ENCODE measurements around the gene STIMATE. TPM values are rescaled to one million over a fixed set of nuclear protein-coding genes. Genes with fewer than 3 reads are reported as not detected.

Gene STIMATE
- total RNA-seq, 2 donors from 2014 or later, result 45.2 to 75.1 TPM

DNA sequence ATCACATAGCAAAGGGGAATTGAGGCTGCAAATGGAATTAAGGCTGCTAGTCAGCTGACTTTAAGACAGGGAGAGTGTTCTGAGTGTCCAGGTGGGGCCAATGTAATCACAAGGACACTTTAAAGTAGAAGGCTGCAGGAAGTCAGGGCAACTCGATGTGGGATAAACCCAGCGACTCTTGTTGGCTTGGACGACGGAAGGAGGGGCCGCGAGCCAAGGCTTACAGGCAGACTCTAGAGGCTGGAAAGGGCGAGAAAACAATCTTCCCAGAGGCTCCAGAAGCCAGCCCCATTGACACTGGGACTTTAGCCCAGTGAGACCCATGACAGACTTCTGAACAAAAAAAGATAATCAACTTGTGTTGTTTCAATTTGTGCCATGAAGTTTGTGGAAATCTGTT, 49.6 kb downstream of the STIMATE start:
- TF ChIP-seq, protein P1, sequence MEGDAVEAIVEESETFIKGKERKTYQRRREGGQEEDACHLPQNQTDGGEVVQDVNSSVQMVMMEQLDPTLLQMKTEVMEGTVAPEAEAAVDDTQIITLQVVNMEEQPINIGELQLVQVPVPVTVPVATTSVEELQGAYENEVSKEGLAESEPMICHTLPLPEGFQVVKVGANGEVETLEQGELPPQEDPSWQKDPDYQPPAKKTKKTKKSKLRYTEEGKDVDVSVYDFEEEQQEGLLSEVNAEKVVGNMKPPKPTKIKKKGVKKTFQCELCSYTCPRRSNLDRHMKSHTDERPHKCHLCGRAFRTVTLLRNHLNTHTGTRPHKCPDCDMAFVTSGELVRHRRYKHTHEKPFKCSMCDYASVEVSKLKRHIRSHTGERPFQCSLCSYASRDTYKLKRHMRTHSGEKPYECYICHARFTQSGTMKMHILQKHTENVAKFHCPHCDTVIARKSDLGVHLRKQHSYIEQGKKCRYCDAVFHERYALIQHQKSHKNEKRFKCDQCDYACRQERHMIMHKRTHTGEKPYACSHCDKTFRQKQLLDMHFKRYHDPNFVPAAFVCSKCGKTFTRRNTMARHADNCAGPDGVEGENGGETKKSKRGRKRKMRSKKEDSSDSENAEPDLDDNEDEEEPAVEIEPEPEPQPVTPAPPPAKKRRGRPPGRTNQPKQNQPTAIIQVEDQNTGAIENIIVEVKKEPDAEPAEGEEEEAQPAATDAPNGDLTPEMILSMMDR (IDR thresholded peaks at IDR 0.05), result no peak
- H3K4me3 ChIP-seq, result no peak overlapping the region
- H3K27ac ChIP-seq, result peak overlapping the region in 1 of 2 donors; percentile 32
- ATAC-seq (ENCODE audit: insufficient number of reproducible peaks, low FRiP score, low read depth), result no peak
- peaks cover 32% of the 10 kb centered on the region for H3K36me3 ChIP-seq
- DNase-seq (ENCODE audit: low spot score), result no peak
- H3K27me3 ChIP-seq (replicated peaks; ENCODE audit: insufficient read depth), result no peaks in the 10 kb centered on the region
- peaks cover 24 to 38% of the 10 kb centered on the region in 2 donors for H3K4me1 ChIP-seq (ENCODE audit: control insufficient read depth in 1 of 2, low read depth in 2 of 2)
- H3K9me3 ChIP-seq, result no peaks in the 10 kb centered on the region

DNA sequence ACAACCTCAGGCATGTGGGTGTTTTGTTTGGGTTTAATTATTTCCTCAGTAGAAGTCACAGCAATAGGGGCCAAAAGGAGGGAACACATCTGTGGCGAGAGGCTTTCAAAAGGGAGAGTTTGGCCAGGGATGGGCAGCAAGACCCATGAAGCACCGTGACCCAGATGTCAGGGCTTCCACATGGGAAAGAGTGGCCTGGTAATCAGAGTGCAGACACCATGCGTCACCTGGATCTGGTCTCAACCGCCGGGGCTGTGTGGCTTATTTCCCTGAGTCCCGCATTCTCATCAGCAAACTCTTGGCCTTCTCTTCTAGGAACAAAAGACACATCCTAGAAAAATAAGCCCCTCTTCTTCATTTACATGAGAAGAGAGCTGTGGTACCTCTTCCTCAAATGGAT, 50.1 kb downstream of the STIMATE start:
- no peak overlapping the region for H3K4me3 ChIP-seq
- peak overlapping the region in 1 of 2 donors; percentile 96 for H3K27ac ChIP-seq
- no peak for DNase-seq (ENCODE audit: low spot score)
- no peaks in the 10 kb centered on the region for H3K9me3 ChIP-seq
- ATAC-seq (ENCODE audit: insufficient number of reproducible peaks, low FRiP score, low read depth), result no peak
- no peaks in the 10 kb centered on the region for H3K27me3 ChIP-seq (replicated peaks; ENCODE audit: insufficient read depth)
- peaks cover 24 to 43% of the 10 kb centered on the region in 2 donors for H3K4me1 ChIP-seq (ENCODE audit: control insufficient read depth in 1 of 2, low read depth in 2 of 2)
- peaks cover 33% of the 10 kb centered on the region for H3K36me3 ChIP-seq
- TF ChIP-seq, protein P1 (IDR thresholded peaks at IDR 0.05), result no peak

- H3K4me3 ChIP-seq, result no peak overlapping the region
- H3K27me3 ChIP-seq (replicated peaks; ENCODE audit: insufficient read depth), result no peaks in the 10 kb centered on the region
- no peak for DNase-seq (ENCODE audit: low spot score)
- TF ChIP-seq, protein P1 (IDR thresholded peaks at IDR 0.05), result no peak
- no peak for ATAC-seq (ENCODE audit: insufficient number of reproducible peaks, low FRiP score, low read depth)
- H3K9me3 ChIP-seq, result no peaks in the 10 kb centered on the region
- peaks cover 34% of the 10 kb centered on the region for H3K36me3 ChIP-seq
- peak overlapping the region; percentile 96 for H3K27ac ChIP-seq
- H3K4me1 ChIP-seq (ENCODE audit: control insufficient read depth in 1 of 2, low read depth in 2 of 2), result peaks cover 24 to 45% of the 10 kb centered on the region in 2 donors
Measured at GRCh38 chr3:52846432-52846965, 50.8 kb downstream of the STIMATE start.

DNA sequence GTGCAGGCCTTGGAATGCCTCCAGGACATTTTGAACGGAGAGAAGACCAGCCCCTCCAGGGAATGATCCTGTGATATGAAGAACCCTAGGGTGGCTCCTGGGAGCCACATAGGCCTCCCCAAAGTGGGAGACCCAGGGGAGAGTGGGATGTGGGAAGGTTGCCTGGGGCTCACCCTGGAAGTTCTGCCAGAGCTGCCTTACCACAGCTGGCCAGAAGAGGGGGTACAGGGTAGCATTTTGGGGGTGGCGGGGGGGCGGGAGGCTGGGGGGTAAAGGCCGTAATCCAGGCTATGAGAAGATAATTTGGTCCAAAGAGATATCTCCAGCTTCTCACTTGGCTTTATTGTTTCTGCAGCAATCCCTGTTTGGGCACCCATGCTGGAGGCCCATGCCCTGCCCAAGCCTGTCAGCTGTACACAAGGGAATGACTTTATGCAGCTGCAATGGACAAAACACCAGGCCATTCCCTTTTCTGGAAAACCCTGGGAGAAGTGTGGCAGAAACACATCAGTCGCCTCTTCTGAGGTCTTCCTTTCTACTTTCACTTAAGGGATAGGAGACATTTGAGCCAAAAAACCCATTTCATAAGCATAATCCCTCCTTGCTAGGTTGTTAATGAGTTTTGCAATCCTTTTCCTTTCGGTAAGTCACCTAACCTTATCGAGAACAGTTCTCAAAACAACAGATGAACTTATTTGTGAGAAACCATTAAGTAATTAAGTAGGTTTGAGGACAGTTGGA, 51.5 kb downstream of the STIMATE start:
- Histone ChIP-seq H3K27ac (peak overlapping the region; percentile 96), H3K4me1 (ENCODE audit: control insufficient read depth in 1 of 2, low read depth in 2 of 2) (peaks cover 24 to 45% of the 10 kb centered on the region in 2 donors), H3K36me3 (peaks cover 35% of the 10 kb centered on the region), H3K27me3 (replicated peaks; ENCODE audit: insufficient read depth) (no peaks in the 10 kb centered on the region), H3K9me3 (no peaks in the 10 kb centered on the region), H3K4me3 (peak overlapping the region; percentile 40)
- TF ChIP-seq, protein P1 (IDR thresholded peaks at IDR 0.05), result peak; percentile 50
- ATAC-seq (ENCODE audit: insufficient number of reproducible peaks, low FRiP score, low read depth) (no peak), DNase-seq (ENCODE audit: low spot score) (no peak)

GRCh38 chr3:52845157-52845556, 52.2 kb downstream of the STIMATE start:
- peaks cover 34% of the 10 kb centered on the region for H3K36me3 ChIP-seq
- peak; percentile 36 for DNase-seq (ENCODE audit: low spot score)
- peaks cover 24 to 45% of the 10 kb centered on the region in 2 donors for H3K4me1 ChIP-seq (ENCODE audit: control insufficient read depth in 1 of 2, low read depth in 2 of 2)
- H3K27ac ChIP-seq, result peak overlapping the region; percentile 96
- no peaks in the 10 kb centered on the region for H3K27me3 ChIP-seq (replicated peaks; ENCODE audit: insufficient read depth)
- H3K9me3 ChIP-seq, result no peaks in the 10 kb centered on the region
- peak; percentile 83 for ATAC-seq (ENCODE audit: insufficient number of reproducible peaks, low FRiP score, low read depth)
- peak overlapping the region; percentile 40 for H3K4me3 ChIP-seq
- TF ChIP-seq, protein P1 (IDR thresholded peaks at IDR 0.05), result no peak

All from thoracic aorta (tissue), 2 donors.